ENCODE data around the gene ATG7.

ATG7 gene

GRCh38 chr3:11542551-11542950 is 270.4 kb downstream of the ATG7 start:
- TF ChIP-seq ZNF660 (tag by site-specific recombination; IDR thresholded peaks at IDR 0.05) = no peak
- TF ChIP-seq ZFP3 (tag by site-specific recombination; IDR thresholded peaks at IDR 0.05; ENCODE audit: low read depth) = no peak
- no peak for TF ChIP-seq ZNF791 (tag by site-specific recombination; IDR thresholded peaks at IDR 0.05)
- no peak for TF ChIP-seq ZNF585B (tag by site-specific recombination; IDR thresholded peaks at IDR 0.05)
- TF ChIP-seq, protein P1, sequence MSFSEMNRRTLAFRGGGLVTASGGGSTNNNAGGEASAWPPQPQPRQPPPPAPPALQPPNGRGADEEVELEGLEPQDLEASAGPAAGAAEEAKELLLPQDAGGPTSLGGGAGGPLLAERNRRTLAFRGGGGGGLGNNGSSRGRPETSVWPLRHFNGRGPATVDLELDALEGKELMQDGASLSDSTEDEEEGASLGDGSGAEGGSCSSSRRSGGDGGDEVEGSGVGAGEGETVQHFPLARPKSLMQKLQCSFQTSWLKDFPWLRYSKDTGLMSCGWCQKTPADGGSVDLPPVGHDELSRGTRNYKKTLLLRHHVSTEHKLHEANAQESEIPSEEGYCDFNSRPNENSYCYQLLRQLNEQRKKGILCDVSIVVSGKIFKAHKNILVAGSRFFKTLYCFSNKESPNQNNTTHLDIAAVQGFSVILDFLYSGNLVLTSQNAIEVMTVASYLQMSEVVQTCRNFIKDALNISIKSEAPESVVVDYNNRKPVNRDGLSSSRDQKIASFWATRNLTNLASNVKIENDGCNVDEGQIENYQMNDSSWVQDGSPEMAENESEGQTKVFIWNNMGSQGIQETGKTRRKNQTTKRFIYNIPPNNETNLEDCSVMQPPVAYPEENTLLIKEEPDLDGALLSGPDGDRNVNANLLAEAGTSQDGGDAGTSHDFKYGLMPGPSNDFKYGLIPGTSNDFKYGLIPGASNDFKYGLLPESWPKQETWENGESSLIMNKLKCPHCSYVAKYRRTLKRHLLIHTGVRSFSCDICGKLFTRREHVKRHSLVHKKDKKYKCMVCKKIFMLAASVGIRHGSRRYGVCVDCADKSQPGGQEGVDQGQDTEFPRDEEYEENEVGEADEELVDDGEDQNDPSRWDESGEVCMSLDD (tag by site-specific recombination; IDR thresholded peaks at IDR 0.05) = no peak
- no peak for TF ChIP-seq ZNF426 (tag by site-specific recombination; IDR thresholded peaks at IDR 0.05)
- TF ChIP-seq, protein P2, sequence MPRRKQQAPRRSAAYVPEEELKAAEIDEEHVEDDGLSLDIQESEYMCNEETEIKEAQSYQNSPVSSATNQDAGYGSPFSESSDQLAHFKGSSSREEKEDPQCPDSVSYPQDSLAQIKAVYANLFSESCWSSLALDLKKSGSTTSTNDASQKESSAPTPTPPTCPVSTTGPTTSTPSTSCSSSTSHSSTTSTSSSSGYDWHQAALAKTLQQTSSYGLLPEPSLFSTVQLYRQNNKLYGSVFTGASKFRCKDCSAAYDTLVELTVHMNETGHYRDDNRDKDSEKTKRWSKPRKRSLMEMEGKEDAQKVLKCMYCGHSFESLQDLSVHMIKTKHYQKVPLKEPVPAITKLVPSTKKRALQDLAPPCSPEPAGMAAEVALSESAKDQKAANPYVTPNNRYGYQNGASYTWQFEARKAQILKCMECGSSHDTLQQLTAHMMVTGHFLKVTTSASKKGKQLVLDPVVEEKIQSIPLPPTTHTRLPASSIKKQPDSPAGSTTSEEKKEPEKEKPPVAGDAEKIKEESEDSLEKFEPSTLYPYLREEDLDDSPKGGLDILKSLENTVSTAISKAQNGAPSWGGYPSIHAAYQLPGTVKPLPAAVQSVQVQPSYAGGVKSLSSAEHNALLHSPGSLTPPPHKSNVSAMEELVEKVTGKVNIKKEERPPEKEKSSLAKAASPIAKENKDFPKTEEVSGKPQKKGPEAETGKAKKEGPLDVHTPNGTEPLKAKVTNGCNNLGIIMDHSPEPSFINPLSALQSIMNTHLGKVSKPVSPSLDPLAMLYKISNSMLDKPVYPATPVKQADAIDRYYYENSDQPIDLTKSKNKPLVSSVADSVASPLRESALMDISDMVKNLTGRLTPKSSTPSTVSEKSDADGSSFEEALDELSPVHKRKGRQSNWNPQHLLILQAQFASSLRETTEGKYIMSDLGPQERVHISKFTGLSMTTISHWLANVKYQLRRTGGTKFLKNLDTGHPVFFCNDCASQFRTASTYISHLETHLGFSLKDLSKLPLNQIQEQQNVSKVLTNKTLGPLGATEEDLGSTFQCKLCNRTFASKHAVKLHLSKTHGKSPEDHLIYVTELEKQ (tag by site-specific recombination; IDR thresholded peaks at IDR 0.05; ENCODE audit: borderline replicate concordance) = no peak
- no peak for TF ChIP-seq ZNF513 (tag by site-specific recombination; IDR thresholded peaks at IDR 0.05)
- TF ChIP-seq ZNF561 (tag by site-specific recombination; IDR thresholded peaks at IDR 0.05; ENCODE audit: borderline replicate concordance) = no peak
- TF ChIP-seq SCRT1 (tag by site-specific recombination; IDR thresholded peaks at IDR 0.05; ENCODE audit: borderline replicate concordance) = no peak
- TF ChIP-seq ZFP69B (tag by site-specific recombination; IDR thresholded peaks at IDR 0.05) = no peak
- TF ChIP-seq ZNF112 (tag by site-specific recombination; IDR thresholded peaks at IDR 0.05) = no peak
- TF ChIP-seq, protein P3, sequence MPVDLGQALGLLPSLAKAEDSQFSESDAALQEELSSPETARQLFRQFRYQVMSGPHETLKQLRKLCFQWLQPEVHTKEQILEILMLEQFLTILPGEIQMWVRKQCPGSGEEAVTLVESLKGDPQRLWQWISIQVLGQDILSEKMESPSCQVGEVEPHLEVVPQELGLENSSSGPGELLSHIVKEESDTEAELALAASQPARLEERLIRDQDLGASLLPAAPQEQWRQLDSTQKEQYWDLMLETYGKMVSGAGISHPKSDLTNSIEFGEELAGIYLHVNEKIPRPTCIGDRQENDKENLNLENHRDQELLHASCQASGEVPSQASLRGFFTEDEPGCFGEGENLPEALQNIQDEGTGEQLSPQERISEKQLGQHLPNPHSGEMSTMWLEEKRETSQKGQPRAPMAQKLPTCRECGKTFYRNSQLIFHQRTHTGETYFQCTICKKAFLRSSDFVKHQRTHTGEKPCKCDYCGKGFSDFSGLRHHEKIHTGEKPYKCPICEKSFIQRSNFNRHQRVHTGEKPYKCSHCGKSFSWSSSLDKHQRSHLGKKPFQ (tag by site-specific recombination; IDR thresholded peaks at IDR 0.05) = no peak
- TF ChIP-seq ZNF350 (tag by site-specific recombination; IDR thresholded peaks at IDR 0.05) = no peak
- TF ChIP-seq ZNF830 (tag by site-specific recombination; IDR thresholded peaks at IDR 0.05; ENCODE audit: low read depth) = no peak
- no peak for TF ChIP-seq YY2 (tag by site-specific recombination; IDR thresholded peaks at IDR 0.05)
- Histone ChIP-seq H3K36me3 (ENCODE audit: control insufficient read depth in 2 of 2, insufficient read depth in 1 of 2, low read length in 2 of 2) (no peaks in the 10 kb centered on the region), H3K4me1 (ENCODE audit: control insufficient read depth, insufficient read depth, low read length) (peaks cover 3% of the 10 kb centered on the region; the same call in 1 of the 2 replicates), H3K27ac (ENCODE audit: extremely low read depth, low read depth, low read length) (no peak overlapping the region), H3K4me3 (ENCODE audit: low read depth, low read length) (no peak overlapping the region), H3K9me3 (ENCODE audit: control insufficient read depth, insufficient read depth, low read depth, low read length) (no peaks in the 10 kb centered on the region)
- POLR2A ChIA-PET = no interaction called here
- CTCF ChIA-PET = no interaction called here
